Gastroesophageal sphincter (tissue), 3 donors: ENCODE results near the gene HOXB4.

Source experiments
- EP300 ChIP-seq: sonication (generic); formaldehyde crosslinking; IDR thresholded peaks from one replicate; pipeline ENCODE4 v1.6.1; 2017; ENCODE audit warnings: antibody characterized with exemption, mild to moderate bottlenecking
- POLR2A ChIP-seq, 2 donors: fragments of 450-650 bp; IDR thresholded peaks; one replicate each; pipeline ENCODE4 v1.6.1; 2017; ENCODE audit warnings: antibody characterized with exemption in 2 of 2, mild to moderate bottlenecking in 2 of 2, moderate library complexity in 1 of 2
- POLR2AphosphoS5 ChIP-seq: sonication (generic); formaldehyde crosslinking; IDR thresholded peaks from one replicate; pipeline ENCODE4 v1.6.1; 2017; ENCODE audit warnings: antibody characterized with exemption
- TF ChIP-seq, protein P1 (sequence below), 4 experiments: fragments of 200-600 bp in 2 of 4; fragments of 450-650 bp in 2 of 4; sonication (generic) in 1 of 4; IDR thresholded peaks; one replicate each; pipeline ENCODE4 v1.5.1; 2017 to 2019; ENCODE audit warnings: antibody characterized with exemption in 4 of 4, mild to moderate bottlenecking in 2 of 4, moderate library complexity in 2 of 4

DNA sequence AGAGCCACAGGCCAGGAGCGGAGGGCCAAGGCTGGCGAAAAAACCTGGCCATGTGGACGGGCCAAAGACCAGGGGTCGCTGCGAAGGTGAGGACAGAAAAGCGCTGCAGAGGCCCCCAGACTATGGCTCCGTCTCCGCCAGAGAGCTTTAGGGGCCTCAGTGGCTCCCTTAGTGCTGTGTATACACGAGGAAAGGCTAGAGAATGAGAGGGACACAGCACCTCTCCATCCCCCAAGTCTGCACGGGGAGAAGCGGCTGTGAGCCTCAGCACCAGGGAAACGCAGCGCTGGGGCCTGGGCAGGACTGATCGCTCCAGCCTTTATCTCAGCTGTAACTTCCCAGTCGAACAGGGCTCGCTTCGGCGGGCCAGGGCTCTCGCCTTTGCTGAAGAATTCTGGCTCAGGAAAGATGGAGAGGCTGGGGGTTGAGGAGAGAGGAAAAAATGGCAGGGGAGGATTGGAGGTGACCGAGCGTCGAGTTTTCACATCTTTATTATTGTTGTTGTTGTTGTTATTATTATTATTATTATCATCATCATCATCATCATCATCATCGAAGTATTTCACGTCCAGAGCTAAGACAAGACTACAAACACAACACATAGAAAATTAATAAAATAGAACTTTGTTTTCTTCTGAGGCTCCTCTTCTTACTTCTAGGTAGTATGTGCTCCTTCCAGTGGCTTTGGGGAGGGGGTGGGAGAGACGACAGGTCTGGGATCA is 17.3 kb upstream of the HOXB4 start:
- TF ChIP-seq, protein P1, sequence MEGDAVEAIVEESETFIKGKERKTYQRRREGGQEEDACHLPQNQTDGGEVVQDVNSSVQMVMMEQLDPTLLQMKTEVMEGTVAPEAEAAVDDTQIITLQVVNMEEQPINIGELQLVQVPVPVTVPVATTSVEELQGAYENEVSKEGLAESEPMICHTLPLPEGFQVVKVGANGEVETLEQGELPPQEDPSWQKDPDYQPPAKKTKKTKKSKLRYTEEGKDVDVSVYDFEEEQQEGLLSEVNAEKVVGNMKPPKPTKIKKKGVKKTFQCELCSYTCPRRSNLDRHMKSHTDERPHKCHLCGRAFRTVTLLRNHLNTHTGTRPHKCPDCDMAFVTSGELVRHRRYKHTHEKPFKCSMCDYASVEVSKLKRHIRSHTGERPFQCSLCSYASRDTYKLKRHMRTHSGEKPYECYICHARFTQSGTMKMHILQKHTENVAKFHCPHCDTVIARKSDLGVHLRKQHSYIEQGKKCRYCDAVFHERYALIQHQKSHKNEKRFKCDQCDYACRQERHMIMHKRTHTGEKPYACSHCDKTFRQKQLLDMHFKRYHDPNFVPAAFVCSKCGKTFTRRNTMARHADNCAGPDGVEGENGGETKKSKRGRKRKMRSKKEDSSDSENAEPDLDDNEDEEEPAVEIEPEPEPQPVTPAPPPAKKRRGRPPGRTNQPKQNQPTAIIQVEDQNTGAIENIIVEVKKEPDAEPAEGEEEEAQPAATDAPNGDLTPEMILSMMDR (IDR thresholded peaks at IDR 0.05) = no peak
- TF ChIP-seq POLR2A (IDR thresholded peaks at IDR 0.05) = no peak
- TF ChIP-seq POLR2AphosphoS5 = no peak
- TF ChIP-seq EP300 = no peak
